AG09309 (cell line): ENCODE measurements around the gene STAT2.

Experiments
- DNase-seq: peaks from one replicate; pipeline ENCODE4 v3.0.0-alpha.2; 2010; ENCODE audit warnings: low read depth
- H3K4me3 ChIP-seq: 2 replicates; pipeline ENCODE4 v1.5.1; 2011; ENCODE audit warnings: mild to moderate bottlenecking, low read depth, low read length, moderate library complexity; ENCODE audit not compliant: control insufficient read depth
- CTCF ChIP-seq: IDR thresholded peaks from 2 replicates; pipeline ENCODE4 v1.5.1; 2011; ENCODE audit warnings: mild to moderate bottlenecking, low read depth, low read length, inconsistent platforms; ENCODE audit not compliant: insufficient read depth, control insufficient read depth; ENCODE audit errors: missing control alignments

Gene STAT2

GRCh38 chr12:56333679-56334489 lies 26.0 kb downstream of the STAT2 start, which contains the start of gene PAN2:
Gene PAN2, minus strand, starts transcription at chr12:56334000. Its CDS starts 906 bp downstream, at chr12:56333094.
- TF ChIP-seq CTCF = peak; percentile 74
- DNase-seq = peak; percentile 83
- peak within 1 kb of the TSS; percentile 72 for H3K4me3 ChIP-seq

DNA sequence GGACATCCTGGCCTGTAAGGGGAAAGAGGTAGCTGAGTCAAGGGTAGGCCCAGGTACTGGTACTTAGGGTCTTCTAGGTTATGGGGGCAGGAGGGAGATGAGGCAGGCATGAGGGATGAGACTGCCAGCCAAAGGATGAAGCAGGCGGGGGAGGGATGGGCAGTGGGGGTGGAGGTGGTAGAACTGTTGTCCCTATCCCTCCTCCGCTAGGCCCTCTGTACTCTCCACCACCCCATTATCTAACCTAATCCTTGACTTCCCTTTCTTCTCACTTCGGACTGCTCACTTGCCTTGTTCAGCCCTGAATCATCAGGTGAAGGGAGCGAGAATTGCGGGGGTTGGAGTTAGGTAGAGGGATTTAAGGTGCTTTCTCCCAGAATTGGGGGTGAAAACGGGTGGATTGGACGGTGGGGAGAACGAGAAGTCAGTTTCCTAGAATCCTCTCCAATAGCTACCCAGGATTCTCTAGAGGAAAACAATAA lies 26.7 kb downstream of the STAT2 start:
- peak overlapping the region; percentile 72 for H3K4me3 ChIP-seq
- no peak for DNase-seq
- no peak for TF ChIP-seq CTCF

- H3K4me3 ChIP-seq = peak overlapping the region; percentile 72
- DNase-seq = no peak
- no peak for TF ChIP-seq CTCF
These were observed 27.3 kb downstream of the STAT2 start for GRCh38 chr12:56332512-56333196.

DNA sequence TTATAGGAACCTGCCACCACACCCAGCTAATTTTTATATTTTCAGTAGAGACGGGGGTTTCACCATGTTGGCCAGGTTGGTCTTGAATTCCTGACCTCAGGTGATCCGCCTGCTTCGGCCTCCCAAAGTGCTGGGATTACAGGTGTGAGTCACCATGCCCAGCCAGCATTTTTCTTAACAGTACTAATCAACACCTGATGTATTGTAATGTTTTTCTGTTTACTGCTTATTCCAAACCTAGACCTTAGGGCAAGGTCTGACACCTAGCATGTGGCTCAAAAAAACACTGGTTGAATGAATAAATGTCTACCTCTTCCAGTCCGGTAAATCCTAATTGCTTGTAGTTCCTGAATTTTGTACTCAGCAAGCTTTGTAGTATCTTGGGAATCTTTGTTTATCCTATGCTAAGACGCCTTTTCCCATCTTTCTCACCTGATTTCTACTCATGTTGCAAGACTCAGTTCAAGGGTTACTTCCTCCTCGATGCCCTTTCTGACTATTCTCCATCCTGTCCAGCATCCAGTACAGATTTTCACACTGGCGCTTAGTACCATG lies 28.9 kb downstream of the STAT2 start:
- H3K4me3 ChIP-seq = no peak overlapping the region
- TF ChIP-seq CTCF = no peak
- DNase-seq = no peak

GRCh38 chr12:56326533-56326932 lies 33.4 kb downstream of the STAT2 start:
- no peak overlapping the region for H3K4me3 ChIP-seq
- DNase-seq = no peak
- TF ChIP-seq CTCF = no peak

GRCh38 chr12:56326126-56326525 lies 33.8 kb downstream of the STAT2 start:
- no peak overlapping the region for H3K4me3 ChIP-seq
- DNase-seq = no peak
- no peak for TF ChIP-seq CTCF
